ENCODE data around the gene WDHD1. TPM values are rescaled to one million over a fixed set of nuclear protein-coding genes. Genes with fewer than 3 reads are reported as not detected.
"Not testable (repeated sequence)": the region's sequence is repeated elsewhere in the genome, so short reads cannot be mapped to it uniquely, and the experiment has no call there.

The WDHD1 gene
- total and polyA plus RNA-seq, 8 donors: 0.29 to 15.6 (median 1.2) TPM; not detected in 1

GRCh38 chr14:54927551-54927950 is 99.3 kb downstream of the WDHD1 start:
- Histone ChIP-seq H3K9me3 (no peaks in the 10 kb centered on the region), H3K4me1 (no peaks in the 10 kb centered on the region), H3K36me3 (no peaks in the 10 kb centered on the region), H3K27me3 (no peaks in the 10 kb centered on the region), H3K4me3 (no peak overlapping the region), H3K27ac (no peak overlapping the region)
- DNase-seq: no peak
- intact Hi-C loops (cut with DNase I; ENCODE audit: low total_unique reads): no loop called here
- WGBS, 5 donors: 82 to 94% (median 86%) methylated on average over 1 of the region's 1 CpG
- TF ChIP-seq EP300 (IDR thresholded peaks at IDR 0.05) (no peak), POLR2AphosphoS5 (IDR thresholded peaks at IDR 0.05) (no peak), POLR2A (IDR thresholded peaks at IDR 0.05) (no peak)
- TF ChIP-seq, protein P1, sequence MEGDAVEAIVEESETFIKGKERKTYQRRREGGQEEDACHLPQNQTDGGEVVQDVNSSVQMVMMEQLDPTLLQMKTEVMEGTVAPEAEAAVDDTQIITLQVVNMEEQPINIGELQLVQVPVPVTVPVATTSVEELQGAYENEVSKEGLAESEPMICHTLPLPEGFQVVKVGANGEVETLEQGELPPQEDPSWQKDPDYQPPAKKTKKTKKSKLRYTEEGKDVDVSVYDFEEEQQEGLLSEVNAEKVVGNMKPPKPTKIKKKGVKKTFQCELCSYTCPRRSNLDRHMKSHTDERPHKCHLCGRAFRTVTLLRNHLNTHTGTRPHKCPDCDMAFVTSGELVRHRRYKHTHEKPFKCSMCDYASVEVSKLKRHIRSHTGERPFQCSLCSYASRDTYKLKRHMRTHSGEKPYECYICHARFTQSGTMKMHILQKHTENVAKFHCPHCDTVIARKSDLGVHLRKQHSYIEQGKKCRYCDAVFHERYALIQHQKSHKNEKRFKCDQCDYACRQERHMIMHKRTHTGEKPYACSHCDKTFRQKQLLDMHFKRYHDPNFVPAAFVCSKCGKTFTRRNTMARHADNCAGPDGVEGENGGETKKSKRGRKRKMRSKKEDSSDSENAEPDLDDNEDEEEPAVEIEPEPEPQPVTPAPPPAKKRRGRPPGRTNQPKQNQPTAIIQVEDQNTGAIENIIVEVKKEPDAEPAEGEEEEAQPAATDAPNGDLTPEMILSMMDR (IDR thresholded peaks at IDR 0.05): no peak

GRCh38 chr14:54926570-54926969 is 100.3 kb downstream of the WDHD1 start:
- H3K4me3 ChIP-seq; H3K4me1 ChIP-seq; H3K36me3 ChIP-seq; H3K27me3 ChIP-seq; intact Hi-C loops (cut with DNase I; ENCODE audit: low total_unique reads); H3K27ac ChIP-seq; DNase-seq; H3K9me3 ChIP-seq: not testable (repeated sequence)
- WGBS, 5 donors: 92 to 95% (median 93%) methylated on average over 5 of the region's 5 CpGs

- TF ChIP-seq, protein P1 (IDR thresholded peaks at IDR 0.05): no peak
- TF ChIP-seq POLR2AphosphoS5 (IDR thresholded peaks at IDR 0.05) (no peak), POLR2A (IDR thresholded peaks at IDR 0.05) (no peak), EP300 (IDR thresholded peaks at IDR 0.05) (no peak)
- no peaks in the 10 kb centered on the region for H3K27me3 ChIP-seq
- intact Hi-C loops (cut with DNase I; ENCODE audit: low total_unique reads): no loop called here
- no peak overlapping the region for H3K27ac ChIP-seq
- no peaks in the 10 kb centered on the region for H3K4me1 ChIP-seq
- DNase-seq: peak in 1 of 2 donors; percentile 10
- H3K36me3 ChIP-seq: no peaks in the 10 kb centered on the region
- no peaks in the 10 kb centered on the region for H3K9me3 ChIP-seq
- 44 to 63% (median 55%) methylated on average over 3 of the region's 3 CpGs for WGBS, 5 donors
- H3K4me3 ChIP-seq: no peak overlapping the region
Observed at GRCh38 chr14:54922598-54922997, 104.3 kb downstream of the WDHD1 start.

- Histone ChIP-seq H3K27ac (no peak overlapping the region), H3K9me3 (no peaks in the 10 kb centered on the region), H3K27me3 (no peaks in the 10 kb centered on the region), H3K4me3 (no peak overlapping the region), H3K36me3 (no peaks in the 10 kb centered on the region), H3K4me1 (no peaks in the 10 kb centered on the region)
- intact Hi-C loops (cut with DNase I; ENCODE audit: low total_unique reads): no loop called here
- 21 to 52% (median 42%) methylated on average over 1 of the region's 1 CpG for WGBS, 5 donors
- TF ChIP-seq EP300 (IDR thresholded peaks at IDR 0.05) (no peak), POLR2AphosphoS5 (IDR thresholded peaks at IDR 0.05) (no peak), POLR2A (IDR thresholded peaks at IDR 0.05) (no peak)
- TF ChIP-seq, protein P1 (IDR thresholded peaks at IDR 0.05): no peak
- DNase-seq: peak in 1 of 2 donors; percentile 25
Observed at GRCh38 chr14:54920052-54920451, 106.8 kb downstream of the WDHD1 start.

DNA sequence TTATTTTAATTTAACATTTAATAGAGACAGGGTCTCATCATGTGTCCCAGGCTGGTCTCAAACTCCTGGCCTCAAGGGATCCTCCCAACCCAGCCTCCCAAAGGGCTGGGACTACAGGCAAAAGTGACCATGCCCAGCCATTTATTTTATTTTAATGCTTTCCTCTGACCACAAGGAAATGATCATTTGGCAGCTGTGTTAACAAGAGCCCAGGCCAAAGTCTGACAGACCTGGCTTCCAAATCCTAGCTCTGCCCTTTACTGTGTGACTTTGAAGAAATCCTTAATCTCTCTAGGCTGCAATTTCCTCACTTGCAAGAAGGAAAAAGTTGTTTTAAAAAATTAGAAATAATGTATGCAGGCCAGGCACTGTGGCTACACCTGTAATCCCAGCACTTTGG is 107.6 kb downstream of the WDHD1 start:
- no peak for TF ChIP-seq EP300 (IDR thresholded peaks at IDR 0.05)
- TF ChIP-seq, protein P1 (IDR thresholded peaks at IDR 0.05): no peak
- no peak for TF ChIP-seq POLR2AphosphoS5 (IDR thresholded peaks at IDR 0.05)
- no peak for TF ChIP-seq POLR2A (IDR thresholded peaks at IDR 0.05)
- H3K9me3 ChIP-seq: no peaks in the 10 kb centered on the region
- no peak overlapping the region for H3K27ac ChIP-seq
- H3K4me1 ChIP-seq: no peaks in the 10 kb centered on the region
- no peaks in the 10 kb centered on the region for H3K27me3 ChIP-seq
- no peaks in the 10 kb centered on the region for H3K36me3 ChIP-seq
- intact Hi-C loops (cut with DNase I; ENCODE audit: low total_unique reads): no loop called here
- DNase-seq: no peak
- no peak overlapping the region for H3K4me3 ChIP-seq
